HG02588 (cell line): Measurements from ENCODE around the gene USP34.

Experiments
- ATAC-seq: cut with Tn5 transposase; IDR thresholded peaks from one replicate; pipeline ENCODE4 v1.9.1; 2021; ENCODE audit warnings: mild to moderate bottlenecking, moderate library complexity; ENCODE audit not compliant: unreplicated experiment

USP34 gene

DNA sequence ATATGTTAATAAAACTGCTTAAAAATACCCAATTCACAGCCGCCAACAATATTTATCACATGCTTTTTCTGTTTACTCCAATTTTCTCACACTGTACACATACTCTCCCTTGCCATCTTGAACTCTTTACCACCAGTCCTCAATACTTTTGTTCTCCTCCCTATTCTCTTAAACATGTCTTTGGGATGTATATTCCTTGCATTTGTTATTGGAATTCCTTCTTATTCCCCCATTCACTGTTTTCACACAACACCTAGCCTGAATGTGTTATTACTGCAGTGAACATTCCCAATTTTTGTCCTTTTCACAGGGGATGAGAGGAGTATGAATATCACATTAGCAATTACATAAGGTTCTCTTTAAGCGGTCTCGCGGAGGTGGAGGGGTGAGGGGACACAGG, 94.7 kb downstream of the USP34 start:
- no peak for ATAC-seq

DNA sequence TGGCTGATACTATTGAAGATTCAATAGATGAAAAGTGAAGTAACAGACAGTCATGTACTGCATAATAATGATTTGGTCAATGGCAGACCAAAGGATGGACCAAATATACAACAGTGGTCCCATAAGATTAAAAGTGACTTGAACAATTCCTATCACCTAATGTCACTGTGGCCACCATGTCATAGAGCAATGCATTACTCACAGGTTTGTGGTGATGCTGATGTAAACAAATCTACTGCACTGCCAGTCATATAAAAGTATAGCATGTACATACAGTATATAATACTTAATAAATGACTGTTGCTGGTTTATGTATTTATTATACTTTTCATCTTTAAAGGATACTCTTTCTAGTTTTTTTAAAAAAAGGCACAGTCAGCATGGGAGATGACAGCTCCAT, 99.9 kb downstream of the USP34 start:
- ATAC-seq: no peak

DNA sequence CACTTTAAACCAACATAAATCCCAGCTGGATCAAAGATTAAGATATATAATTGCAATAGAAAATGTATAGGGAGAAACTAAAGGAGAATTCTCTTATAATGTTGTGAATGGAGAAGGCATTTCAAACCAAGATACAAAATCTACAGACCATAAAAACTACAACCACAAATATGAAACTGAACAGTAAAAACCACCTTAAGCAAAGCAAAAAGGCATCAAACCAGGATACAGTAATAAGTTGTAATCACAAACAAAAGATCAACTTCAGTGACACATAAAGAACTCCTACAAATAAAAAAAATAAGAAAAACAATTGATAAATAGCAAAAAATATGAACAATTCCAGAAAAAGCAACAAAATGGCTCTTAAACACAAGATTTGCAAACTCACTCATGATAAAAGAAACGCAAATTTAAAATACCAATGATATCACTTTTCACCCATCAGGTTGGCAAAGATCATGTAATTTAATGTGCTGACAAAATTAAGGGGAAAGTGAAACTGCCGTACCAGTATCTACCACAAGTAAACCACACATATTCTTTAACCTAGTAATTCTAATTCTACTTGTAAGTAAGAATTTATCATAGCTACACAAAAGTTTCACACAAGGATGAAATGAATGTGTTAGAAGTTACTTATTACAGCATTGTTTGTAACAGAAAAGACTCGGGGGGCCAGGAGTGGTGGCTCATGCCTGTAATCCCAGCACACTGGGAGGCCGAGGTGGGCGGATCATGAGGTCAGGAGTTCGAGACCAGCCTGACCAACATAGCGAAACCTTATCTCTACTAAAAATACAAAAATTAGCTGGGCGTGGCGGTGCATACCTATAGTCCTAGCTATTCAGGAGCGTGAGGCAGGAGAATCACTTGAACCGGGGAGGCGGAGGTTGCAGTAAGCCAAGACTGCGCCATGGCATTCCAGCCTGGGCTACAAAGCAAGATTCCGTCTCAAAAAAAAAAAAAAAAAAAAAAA, 101.9 kb downstream of the USP34 start:
- ATAC-seq: no peak

DNA sequence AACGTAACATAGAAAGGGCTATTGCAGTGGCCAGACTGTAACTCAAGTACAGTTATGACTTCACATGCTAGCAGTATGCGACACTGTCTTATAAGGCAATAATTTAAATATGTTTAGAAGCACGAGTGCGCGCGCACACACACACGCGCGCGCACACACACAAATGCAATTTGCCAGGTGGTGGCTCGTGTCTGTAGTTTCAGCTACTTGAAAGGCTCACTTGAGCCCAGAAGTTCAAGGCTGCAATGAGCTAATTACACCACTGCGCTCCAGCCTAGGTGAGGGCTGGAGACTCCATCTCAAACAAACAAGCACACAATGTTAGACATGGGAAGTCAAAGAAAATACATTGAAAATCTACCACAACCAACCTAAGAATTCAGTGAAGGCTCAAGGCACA, 103.7 kb downstream of the USP34 start:
- ATAC-seq: no peak

DNA sequence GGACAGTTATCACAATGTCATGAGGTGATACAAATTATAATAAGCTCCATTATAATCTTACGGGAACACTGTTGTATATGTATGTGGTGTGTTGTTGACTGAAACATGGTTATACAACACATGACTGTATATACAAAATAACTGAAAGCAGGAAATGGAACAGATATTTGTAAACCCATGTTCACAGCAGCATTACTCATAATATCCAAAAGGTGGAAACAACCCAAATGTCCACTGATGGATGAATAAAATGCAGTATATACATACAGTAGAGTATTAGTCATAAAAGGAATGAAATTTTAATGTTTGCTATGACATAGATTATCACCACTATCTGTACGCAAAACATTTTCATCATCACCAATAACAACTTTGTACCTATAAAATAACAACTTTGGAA, 107.3 kb downstream of the USP34 start:
- no peak for ATAC-seq

DNA sequence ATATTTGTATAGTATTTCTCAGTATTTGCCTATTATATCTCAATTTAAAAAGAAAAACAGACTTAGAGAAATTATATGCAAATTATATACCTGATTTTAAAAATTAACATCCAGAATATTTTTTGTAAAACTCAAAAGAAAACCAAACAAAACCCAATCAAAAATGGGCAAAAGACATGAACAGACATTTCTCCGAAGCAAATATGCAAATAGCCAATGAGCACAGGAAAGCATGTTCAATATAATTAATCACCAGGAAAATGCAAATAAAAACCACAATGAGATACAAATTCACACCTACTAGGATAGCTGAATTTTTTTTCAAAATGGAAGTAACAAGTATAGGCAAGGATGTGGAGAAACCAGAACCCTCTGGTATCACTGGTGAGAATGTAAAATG, 108.0 kb downstream of the USP34 start:
- ATAC-seq: no peak

DNA sequence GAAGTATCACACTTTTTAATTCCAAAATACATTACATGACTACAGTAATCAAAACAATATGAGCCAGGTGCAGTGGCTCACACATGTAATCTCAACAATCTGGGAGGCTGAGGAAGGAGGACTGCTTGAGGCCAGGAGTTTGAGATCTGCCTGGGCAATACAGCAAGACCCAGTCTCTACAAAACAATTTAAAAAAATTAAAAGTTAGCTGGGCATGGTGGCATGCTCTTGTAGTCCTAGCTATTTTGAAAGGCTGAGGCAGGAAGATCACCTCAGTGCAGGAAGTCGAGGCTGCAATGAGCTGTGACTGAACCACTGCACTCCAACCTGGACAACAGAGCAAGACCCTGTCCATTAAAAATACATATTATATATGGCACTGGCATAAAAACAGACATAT, 109.8 kb downstream of the USP34 start:
- no peak for ATAC-seq

DNA sequence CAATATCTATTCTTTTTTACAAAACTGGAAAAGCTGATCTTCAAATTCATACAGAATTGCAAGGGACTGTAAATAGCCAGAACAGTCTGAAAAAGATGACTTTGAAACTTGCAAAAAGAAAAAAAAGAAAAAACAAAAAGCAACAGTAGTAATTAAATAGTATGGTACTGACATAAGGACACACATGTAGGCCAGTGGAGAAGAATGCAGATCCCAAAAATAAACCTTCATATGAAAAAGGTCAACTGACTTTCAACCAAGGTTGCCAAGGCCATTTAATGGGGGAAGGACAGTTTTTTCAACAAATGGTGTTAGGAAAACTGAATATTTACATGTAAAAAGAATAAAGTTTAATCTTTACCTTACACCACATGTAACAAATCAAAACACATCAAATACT, 111.8 kb downstream of the USP34 start:
- ATAC-seq: no peak

DNA sequence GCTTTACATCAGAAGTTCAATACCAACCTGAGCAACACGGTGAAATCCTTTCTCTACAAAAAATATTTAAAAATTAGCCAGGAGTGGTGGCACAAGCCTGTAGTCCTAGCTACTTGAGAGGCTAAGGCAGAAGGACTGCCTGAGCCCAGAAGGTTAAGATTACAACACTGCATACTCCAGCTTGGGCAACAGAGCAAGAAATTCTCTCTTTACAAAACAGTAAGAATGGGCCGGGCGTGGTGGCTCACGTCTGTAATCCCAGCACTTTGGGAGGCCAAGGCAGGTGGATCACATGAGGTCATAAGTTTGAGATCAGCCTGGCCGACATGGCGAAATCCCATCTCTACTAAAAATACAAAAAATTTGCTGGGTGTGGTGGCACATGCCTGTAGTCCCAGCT, 113.2 kb downstream of the USP34 start:
- no peak for ATAC-seq

DNA sequence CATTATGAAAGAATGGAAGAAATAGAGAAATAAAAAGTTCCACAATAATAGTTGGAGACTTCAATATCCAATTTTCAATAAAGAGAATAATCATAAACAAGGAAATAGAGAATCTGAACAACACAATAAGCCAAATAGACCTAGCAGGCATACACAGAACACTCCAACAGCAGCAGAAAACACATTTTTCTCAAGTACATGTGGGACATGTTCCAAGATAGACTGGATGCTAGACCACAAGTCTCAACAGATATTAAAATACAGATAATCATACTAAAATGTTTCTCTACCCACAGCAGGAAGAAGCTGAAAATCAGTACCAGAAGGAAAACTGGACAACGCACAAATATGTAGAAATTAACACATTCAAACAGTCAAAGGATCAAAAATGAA, 113.9 kb downstream of the USP34 start:
- no peak for ATAC-seq

DNA sequence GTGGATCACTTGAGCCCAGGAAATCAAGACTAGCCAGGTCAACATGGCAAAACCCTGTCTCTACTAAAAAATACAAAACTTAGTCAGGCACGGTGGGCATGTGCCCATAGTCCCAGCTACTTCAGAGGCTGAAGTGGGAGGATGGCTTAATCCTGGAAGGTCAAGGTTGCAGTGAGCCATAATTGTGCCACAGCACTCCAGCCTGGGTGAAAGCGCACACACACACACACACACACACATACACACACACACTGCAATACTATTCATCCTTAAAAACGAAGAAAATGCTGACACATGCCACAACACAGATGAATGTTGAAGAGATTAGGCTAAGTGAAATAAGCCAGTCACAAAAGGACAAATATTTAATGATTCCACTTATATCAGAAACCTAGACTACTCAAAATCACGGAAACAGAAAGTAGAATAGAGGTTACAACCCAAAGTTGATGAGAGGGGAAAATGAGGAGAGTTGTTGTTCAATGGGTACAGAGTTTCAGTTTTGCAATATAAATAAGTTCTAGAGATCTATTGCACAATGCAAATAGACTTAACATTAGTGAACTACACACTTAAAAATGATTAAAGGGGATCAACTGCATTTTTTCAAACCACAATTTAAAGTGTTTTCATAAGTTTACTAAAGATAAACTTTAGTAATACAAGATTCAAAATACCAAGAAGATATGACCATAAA, 114.5 kb downstream of the USP34 start:
- ATAC-seq: no peak

DNA sequence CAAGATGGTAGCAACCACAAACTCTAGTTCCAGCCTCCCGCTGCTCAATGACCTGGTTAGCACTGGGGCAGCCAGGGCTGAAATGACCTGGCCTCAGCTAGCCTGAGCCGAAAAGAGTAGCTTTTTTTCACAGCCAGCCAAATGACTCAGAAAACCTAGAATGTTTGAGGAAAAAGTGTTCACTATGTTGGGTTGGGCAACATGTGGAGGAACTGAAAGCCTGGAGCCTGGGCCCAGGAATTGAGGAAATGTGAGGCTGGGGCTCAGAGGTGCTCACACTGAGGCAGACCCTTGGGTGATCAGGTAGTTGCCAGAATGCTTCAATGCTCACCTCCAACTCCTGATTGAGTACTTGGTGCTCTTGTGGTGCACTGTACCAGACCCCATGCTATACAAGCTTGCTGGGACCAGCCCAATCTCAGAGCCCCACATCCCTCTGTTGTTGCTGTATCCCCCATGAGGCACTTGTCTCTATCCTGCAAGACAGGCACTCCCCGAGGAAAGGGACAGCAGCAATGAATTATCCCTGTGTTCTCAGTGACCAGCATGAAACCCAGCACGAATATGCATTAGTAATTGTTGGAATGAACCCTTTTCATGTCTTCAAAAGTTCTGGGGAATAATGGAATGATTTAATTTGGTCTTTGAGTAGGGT, 116.2 kb downstream of the USP34 start:
- ATAC-seq: no peak

DNA sequence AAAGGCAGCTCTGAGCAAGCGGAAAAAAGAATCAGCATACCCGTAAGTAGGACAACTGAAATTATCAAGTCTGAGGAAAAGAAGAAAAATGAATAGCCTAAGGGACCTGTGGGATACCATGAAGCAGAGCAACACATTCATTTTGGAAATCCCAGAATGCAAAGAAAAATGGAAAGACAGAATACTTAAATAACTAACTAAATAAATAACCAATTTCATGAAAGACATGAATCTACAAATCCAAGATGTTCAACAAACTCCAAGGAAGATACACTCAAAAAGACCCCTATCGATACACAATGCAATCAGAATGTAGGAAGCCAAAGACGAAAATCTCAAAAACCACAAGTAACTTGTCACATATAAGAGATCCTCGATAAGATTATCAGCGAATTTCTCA, 117.0 kb downstream of the USP34 start:
- no peak for ATAC-seq

DNA sequence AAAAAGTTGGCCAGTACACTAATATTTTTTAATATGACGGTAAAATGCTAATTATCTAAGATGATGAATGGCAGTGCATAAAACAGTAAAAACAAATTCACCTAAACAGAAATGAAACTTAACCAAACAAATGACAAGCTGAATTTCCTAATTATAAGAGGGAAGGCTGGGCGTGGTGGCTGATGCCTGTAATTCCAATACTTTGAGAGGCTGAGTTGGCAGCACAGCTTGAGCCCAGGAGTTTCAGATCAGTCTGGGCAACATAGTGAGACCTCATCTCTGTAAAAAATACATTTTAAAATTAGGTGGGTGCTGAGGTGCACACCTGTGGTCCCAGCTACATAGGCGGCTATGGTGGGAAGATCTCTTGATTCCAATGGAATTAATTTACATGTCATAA, 120.1 kb downstream of the USP34 start:
- ATAC-seq: no peak

DNA sequence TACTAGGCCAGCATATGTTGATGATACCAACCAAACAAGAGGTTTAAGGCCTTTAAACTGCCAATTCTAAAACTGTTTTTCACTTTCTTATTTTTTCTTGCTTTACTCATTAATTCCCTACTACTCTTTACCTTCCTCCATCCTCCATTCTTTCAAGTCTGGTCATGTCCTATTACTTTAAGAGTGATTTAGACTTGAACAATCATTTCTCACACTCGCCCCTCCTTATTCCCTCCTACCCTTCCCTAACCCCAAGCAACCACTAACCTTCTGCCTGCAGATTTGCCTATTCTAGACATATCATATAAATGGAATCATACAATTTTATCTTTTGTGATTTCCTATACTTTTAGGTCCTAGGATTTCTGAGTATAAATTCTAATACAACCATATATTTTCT, 127.7 kb downstream of the USP34 start:
- no peak for ATAC-seq

DNA sequence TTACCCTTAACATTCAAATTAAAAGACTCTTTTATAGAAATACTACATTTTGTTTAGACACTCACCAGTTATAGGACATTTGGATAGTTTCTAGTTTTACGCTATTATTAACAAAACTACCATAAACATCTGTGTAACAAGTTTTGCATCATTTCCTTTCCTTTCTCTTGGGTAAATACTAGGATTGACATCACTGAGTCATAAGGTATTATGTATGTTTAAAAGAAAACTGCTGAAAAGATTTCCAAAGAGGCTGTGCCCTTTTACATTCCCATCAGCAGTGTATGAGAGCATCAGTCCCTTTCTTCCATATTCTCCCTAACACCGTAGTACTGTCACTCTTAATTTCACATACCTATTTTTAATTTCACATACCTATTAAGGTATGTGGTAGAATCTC, 130.6 kb downstream of the USP34 start:
- ATAC-seq: no peak

DNA sequence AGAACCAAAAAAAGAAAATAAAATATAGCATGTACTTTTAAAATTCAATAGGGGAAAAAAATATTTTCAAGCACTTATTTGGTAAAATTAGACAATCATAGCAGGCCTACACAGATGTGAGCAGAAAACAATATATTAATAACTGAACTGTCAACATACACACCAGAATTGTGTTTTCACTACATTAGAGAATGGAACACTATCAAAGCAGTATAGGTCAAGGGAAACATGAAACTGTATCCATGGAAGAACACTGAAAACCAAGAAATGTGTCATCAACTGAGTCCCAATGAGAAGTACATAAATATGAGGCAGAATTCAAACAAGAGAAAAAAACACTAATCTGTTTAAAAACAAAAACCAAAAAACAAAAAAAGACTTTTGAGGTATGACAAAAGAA, 132.4 kb downstream of the USP34 start:
- no peak for ATAC-seq

DNA sequence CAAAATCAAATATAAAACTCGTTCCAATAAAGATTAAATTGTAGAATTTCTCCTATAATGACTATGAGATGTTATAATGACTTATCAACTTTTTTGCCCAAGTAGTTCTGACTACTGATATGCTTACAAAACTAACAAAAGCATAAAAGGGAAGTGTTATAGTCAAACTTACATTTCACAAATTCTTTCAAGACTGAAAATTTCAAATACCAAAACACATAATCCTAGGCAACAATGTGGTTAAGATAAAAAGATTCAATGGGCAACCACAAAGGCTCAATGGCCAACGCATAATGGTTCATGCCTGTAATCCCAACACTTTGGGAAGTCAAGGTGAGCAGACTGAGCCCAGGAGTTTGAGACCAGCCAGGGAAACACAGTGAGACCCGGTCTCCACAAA, 135.7 kb downstream of the USP34 start:
- no peak for ATAC-seq

DNA sequence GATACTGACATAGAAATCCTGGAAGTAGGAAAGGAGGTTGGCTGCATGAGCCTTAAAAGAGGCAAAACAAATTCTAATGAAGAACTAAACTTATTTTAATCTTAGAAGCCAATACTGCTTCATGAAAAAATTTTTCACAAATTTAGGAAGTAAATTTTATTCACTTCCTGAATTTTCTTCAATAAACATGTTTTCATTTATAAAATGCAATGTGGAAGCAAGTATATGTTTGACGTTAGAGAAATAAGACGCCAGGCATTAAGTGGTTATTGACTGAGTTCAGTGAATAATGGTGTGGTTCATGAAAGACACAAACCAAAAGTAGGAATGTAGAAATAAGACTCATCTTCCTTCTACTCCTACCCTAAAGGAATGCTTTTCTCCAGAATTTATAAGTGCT, 136.4 kb downstream of the USP34 start:
- no peak for ATAC-seq

DNA sequence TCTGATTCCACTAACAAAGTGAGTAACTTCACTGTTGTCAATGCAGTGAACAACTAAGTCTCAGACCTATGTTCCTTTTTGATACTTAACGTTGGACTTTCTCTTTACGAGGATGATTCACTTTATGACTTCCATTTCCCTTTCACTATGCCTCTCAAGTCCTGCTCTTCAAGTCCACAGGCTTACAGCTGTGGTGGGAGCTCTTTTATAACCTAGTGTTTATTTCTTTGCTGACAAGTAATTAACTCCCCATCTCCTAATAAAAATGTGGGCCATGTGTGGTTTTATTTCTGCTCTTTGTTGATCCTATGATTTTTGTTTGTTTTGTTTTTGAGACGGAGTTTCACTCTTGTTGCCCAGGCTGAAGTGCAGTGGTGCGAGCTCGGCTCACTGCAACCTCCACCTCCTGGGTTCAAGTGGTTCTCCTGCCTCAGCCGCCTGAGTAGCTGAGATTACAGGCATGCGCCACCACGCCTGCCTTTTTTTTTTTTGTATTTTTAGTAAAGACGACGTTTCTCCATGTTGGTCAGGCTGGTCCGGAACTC, 142.1 kb downstream of the USP34 start:
- no peak for ATAC-seq

DNA sequence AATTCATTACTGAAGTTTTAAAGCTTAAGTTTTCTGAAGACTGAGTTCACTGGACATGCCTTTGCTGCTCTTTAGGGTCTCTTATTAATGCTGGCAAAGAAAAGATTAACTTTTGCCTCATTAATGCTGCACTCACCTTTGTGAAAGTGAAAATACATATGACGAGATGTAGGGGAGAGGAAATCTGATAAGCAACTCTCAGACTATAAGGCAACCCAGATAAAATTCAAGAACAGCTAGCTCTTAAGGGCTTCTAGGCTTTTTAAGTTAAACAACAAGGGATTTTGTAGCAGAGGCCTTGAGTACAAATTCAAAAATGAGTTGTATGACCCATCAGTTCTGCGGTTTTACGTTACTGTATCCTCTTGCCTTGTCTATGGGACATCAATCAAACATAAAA, 143.7 kb downstream of the USP34 start:
- ATAC-seq: no peak

DNA sequence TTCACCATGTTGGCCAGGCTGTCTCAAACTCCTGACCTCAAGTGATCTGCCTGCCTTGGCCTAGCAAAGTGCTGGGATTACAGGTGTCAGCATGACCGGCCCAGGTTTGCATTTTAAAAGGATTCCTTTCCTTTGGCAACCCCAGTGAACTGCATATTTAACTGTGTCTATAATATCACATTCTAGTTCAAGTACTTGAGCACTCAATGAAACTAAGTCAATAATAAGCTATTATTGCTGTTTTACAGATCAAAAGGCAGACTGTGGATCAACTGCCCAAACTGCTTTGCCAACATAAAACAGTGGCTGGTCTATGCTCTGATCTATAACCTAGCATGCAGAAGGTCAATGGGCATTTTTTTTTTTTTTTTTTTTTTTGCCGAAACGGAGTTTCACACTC, 144.5 kb downstream of the USP34 start:
- ATAC-seq: no peak
